GM19452 (cell line): ENCODE data around the gene WFDC1.
"Not testable (repeated sequence)": the region's sequence is repeated elsewhere in the genome, so short reads cannot be mapped to it uniquely, and the experiment has no call there.

ENCODE experiments used
- ATAC-seq: cut with Tn5 transposase; IDR thresholded peaks from one replicate; pipeline ENCODE4 v1.9.1; 2021; ENCODE audit not compliant: unreplicated experiment

WFDC1 gene

DNA sequence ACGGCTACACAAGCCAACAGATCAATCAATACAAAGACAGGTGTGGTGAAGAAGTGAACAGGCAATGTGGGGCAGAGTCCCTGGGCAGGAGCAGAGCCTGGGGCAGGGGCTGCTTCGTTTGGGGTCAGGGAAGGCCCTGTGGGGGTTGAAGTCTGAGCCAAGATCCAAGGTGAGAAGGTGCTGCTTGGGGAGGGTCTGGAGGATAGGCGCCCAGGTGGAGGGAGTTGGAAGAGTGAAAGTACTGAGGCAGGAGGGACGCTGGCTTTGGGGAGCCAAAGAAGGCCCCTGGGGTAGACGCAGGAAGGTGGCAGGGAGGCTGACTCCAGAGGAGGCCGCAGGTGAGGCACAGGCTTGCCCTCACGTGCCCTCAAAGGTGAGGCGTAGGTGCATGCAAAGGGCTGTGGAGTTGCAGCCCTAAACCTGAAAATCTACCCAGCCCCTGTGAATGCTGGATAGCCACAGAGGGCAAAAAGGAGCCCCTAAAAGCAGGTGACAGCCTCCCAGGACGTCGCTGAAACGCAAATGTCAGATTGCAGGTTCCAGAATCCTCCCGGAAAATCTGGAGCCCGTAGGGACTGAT is 33.3 kb downstream of the WFDC1 start:
- ATAC-seq, result no peak

DNA sequence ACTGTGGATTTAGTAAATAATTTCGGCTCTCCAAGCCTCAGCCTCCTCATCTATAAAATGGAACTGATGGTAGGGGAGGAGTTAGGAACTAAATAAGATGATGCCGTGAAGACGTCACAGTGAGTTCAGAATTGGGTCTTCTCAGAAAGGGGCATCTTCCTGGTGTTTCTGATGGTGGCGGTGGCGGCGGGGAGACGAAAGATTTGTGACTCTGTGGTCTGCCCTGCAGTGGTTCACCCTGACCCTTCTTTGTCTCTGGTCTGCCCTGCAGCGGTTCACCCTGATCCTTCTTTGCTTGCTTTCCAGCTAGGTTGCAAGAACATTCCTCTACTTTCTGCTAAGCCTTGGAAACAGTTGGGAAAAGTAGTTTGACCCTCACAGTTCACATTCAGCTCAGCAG is 34.3 kb downstream of the WFDC1 start:
- ATAC-seq, result no peak

DNA sequence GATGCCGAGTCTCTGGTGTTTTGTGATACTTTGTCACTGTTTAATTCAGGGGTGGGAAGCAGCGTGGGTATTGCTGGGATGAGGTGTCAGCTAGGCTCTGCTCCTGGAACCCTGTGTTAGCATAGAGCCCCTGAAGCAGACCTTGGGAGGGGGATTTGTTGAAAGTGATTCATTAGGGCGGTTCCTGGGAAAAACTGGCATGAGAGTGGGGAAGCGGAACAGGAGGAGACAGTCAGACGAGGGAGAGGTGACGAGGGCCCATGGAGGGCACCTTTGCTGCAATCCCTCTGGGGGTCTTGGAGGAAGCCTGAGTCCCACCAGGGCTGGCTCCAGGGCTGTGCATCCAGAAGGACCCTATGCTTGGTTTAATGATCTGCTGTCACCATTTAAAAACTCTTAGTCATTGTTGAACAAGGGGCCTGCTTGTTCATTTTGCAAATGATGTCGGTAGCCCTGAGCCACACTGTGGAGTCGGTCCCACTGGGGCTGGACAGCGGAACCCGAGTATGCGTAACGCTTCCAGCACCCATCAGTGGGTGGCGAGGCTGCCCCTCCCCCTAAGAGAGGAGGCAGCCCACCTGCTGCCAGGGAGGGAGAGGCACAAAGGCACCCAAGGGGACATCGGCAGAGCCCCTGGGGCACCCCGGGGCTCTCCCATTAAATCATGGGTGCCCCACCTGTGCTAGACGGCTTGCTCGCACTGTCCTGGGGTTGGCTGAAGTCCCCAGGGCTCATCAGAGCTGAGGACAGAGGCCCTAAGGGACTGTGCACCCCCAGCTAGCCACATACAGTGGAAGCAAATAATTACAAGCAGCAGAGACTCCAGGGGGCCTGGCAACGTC is 35.4 kb downstream of the WFDC1 start:
- no peak for ATAC-seq

DNA sequence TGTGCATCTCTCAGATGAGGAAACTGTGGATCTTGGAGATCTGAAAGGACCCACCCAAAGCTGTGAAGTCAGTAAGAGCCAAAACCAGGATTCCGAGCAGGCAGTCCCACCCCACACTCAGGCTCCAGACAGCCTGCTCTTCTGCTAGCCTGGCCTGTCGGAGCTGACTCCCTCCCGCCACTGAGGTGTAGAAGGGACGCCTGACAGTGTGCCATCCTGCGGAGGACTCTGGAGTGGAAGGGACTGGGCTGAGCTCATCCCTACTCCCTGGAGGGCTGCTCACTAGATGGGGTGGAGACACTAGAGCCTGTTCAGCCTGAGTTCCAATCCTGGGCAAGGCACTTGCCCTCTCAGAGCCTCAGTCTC is 36.0 kb downstream of the WFDC1 start:
- no peak for ATAC-seq

DNA sequence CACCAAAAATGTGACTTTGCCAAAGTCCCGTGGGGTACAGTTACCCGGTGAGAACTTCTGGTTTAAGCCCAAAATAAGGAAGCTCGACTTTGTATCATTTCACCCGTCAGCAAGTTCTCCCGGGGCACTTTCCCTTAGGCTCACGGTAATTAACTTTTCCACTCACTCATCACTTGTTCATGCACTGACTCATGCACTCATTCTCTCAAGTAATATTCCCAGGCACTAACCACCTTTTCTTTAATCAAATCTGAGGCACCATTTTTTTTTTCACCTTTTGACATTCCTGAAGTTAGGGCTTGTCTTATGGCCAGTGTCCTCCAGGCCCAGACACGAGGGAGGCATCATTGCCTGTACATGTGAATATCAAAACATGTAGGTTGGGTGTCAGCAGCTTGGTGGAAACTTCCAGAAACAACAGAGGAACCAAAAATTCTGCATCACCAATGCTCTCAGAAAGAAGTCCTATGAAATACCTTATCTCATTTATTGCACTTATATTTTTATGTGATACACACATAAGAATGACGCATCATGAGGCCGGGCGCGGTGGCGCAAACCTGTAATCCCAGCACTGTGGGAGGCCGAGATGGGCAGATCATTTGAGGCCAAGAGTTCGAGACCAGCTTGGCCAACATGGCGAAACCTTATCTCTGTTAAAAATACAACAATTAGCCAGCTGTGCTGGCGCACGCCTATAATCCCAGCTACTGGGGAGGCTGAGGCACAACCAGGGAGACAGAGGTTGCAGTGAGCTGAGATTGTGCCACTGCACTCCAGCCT is 37.5 kb downstream of the WFDC1 start:
- no peak for ATAC-seq

DNA sequence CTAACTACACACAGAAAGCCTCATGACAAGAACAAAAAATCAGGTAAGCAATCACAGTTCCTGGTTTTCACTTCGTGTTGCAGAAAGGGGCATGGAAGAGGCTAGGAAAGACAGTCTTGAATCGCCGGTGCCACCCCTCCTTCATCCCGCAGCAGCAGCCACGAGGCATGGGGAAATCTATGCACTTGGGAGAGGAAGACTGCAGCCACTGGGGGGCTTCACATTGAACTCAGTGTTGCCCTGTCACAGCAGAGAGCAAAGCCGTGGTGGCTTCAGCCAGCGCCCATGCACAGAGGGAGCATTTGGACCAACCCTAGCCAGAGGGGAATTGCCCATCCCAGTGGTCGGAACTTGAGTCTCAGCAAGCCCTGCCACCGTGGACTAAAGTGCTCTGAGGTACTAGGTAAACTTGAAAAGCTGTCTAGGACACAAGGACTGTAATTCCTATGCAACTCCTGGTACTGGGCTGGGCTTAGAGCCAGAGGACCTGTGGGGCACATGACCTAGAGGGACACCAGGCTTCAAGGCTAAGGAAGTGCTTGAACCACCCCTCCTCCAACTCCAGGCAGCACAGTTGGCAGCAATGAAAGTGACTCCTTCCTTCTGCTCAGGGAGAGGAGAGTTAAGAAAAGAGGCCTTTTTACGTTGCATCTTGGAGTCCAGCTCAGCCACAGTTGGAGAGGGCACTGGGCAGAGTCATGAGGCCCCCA is 38.5 kb downstream of the WFDC1 start:
- ATAC-seq, result no peak

DNA sequence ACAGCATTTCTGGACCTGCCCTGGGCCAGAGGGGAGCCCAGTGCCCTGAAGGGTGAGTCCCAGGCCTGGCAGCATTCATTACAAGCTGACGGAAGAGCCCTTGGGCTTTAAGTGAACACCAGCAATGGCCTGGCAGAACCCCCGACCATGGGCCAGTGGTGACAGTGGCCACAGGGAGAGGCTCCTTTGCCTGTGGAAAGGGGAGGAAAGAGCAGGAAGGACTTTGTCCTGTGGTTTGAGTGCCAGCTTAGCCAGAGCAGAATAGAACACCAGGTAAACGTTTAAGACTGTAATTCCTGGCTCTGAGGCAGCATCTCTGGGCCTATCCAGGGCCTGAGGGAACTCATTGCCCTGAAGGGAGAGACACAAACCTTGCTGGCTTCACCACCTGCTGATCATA is 39.4 kb downstream of the WFDC1 start:
- no peak for ATAC-seq

DNA sequence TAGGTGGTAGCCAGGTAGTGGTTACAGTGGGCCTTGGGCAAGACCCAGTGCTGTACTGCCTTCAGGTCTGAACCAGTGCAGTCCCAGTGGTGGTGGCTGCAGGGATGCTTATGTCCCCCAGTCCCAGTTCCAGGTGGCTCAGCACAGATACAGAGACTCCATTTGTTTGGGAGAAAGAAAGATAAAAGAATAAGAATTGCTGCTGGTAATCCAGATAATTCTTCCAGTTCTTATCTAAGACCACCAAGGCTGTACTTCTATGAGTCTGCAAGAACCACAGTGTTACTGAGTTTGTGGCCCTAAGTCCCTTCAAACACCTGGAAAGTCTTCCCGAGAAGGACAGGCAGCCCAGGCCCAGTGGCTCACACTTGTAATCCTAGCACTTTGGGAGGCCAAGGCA is 39.8 kb downstream of the WFDC1 start:
- no peak for ATAC-seq

DNA sequence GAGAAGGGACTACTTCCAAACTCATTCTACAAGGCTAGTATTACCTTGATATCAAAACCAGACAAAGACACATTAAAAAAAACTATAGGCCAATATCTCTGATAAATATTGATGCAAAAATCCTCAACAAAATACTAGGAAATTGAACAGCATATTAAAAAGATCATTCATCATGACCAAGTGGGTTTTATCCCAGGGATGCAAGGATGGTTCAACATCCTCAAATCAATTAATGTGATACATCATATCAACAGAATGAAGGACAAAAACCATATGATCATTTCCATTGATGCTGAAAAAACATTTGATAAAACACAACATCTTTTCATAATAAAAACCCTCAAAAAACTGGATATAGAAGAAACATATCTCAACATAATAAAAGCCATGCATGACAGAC is 42.6 kb downstream of the WFDC1 start:
- not testable (repeated sequence) for ATAC-seq

DNA sequence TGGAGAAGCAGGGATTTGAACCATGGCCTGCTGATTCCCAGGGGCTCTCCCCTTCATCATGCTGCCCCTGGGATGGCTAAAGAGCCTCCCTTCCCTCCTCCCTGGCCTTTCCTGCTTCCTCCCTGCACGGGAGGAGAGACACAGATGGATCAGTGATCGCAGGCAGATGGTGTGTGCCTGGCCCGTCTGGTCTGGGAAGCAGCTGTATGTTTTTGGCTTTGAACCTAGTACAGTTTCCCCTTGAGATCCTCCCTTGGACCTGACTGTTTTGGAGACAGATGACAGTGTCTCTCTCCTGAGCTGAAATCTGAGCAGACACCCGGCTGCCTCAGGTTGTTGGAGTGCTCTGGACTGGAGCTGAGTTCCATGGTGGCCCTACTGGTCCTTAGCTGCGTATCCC is 44.6 kb downstream of the WFDC1 start:
- no peak for ATAC-seq

DNA sequence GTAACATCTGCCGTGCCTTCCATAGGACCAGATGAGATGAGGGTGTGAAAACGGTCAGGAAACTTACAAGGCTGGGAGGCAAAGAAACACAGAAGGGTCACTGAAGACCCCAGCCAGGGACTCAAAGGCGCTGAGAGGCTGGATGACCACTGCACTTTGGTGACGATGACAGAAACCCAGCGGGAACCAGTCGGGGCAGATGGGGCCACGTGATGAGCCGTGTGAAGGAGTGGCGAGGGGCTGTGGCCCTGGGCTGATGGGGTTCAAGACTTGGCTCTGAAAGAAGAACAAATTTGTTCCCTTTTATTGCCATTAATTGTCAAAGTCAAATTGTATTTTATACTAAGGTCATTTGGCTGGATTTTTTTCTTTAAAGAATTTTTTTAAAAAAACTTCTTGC is 45.1 kb downstream of the WFDC1 start:
- no peak for ATAC-seq

DNA sequence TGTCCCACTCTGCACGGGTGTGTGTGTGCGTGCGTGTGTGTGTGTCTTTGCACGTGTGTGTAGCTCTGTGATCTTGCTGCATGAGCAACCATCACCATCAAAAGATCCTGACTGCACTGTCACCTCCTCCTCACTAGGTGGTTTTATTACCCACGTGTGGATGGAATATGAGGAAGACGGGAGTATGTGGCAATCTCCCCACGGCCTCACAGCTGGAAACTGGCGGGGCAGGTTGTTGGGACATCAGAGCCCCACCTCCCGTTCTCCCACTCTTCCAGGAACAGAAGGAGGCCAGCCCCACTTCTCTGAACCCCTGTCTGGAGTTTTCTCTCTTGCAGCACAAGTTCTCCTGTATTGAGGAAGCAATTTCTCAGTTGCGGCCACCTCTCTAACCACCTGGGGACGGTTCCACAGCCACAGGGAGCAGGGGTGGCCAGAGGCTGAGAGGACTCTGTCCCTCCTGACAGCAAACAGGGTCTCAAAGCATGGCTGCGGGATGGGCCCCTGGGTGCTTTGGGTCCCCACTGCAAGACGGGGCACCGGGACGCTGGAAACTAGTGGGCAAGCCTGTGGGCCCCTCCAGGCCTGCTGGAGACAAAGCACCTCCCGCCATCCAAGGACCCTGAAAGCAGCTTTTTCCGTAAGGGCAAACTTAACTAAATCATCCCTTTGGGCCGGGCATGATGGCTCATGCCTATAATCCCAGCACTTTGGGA is 45.8 kb downstream of the WFDC1 start:
- ATAC-seq, result no peak

DNA sequence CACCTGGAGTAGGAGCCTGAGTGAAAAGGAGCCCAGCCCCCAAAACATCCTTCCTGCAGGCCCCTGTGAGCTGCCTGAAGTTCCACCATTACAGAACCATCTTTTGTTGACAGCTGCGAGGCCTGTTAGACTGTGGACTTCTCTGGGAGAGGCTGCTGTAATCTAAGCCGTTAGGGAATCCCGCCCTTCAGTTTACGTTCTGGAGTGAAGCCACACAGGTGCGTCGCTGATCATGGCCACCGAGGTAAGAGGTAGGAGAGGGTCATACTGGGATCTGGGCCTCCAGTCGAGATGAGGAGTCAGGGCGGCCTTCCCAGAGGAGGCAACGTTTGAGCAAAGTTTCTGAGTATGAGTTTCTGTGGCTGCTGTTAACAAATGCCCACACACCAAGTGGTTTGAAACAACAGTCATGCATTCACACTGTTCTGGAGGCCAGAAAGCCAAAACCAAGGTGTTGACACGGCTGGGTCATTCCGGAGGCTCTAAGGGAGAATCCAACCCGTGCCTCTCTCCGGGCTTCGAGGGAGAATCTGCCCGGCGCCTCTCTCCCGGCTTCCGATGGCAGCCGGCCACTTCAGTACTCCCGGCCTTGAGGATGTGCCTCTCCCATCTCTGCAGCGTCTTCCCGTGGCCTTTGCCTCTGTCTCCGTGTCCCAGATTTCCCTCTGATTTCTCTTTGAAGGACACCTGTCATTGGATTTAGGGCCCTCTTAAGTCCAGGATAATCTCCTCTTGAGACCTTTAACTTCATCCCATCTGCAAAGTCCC is 47.0 kb downstream of the WFDC1 start:
- ATAC-seq, result no peak

DNA sequence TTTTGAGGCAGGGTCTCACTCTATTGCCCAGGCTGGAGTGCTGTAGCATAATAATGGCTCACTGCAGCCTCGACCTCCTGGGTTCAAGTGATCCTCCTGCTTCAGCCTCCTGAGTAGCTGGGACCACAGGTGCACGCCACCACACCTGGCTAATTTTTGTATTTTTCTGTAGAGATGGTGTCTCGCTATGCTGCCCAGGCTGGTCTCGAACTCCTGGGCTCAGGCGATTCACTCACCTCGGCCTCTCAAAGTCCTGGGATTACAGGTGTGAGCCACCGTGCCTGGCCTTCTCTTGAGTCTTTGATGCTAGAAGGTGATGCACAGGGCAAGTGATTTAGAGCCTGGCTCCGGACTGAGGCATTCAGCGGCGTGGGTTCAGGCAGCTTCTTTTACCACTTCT is 49.1 kb downstream of the WFDC1 start:
- ATAC-seq, result not testable (repeated sequence)

DNA sequence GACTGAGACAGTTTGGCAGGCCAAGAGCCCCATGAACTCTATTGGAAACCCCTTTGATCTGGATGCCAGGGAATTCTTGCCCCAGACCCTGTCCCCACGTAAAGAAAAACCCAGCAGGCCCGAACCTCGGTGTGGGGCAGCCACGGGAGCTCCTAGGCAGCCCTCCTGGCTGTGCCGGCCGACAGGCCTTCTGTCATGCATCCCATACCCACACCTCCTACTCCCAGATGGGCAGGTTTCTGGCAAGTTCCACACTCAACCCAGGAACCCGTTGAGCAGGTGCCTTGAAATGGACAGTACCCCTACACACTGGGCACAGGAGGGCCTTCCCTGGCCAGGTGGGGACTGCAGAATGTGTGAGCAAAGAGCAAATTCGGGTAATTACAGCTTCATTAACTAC is 50.1 kb downstream of the WFDC1 start:
- ATAC-seq, result no peak

DNA sequence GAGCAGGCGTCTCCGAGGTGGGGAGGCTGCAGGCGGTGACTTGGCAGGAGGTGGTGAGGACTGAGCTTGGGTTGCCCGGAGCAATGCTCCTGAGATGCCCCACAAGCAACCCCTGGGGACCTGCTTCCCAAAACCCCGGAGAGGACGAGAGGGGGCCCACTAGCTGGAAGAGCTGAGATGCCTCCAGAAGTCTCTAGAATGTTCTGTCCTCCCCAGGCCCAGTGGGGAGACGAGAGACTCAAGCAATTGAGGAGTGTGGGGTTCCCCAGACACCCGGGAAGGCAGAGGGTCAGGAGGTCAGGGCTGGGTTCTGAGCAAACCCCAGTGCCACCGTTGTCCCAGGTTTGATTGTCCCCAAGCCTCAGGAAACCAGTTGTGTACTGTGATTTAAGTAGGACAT is 52.5 kb downstream of the WFDC1 start:
- ATAC-seq, result no peak

DNA sequence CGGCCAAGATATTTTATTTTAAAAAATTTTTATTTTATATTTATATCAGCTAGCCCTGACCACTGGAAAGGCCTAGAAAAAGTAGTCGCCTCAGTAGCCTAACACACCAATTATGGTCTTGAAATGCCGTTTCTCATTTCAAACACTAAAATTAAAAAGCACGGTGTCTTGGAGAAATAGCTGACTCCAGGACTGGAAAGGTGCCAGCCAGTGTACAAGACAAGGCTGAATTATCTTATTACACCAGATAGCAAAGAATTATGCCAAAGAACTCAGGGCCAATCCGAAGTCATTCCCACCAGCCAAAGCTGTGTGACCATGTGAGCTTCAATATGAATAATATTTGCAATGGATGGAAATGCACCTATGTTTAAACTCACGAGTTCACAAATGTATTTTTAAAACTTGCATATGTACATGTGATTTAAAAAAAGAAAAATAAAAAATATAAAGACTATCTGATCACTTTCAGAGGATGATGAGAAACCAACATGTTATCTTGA is 53.8 kb downstream of the WFDC1 start:
- no peak for ATAC-seq

DNA sequence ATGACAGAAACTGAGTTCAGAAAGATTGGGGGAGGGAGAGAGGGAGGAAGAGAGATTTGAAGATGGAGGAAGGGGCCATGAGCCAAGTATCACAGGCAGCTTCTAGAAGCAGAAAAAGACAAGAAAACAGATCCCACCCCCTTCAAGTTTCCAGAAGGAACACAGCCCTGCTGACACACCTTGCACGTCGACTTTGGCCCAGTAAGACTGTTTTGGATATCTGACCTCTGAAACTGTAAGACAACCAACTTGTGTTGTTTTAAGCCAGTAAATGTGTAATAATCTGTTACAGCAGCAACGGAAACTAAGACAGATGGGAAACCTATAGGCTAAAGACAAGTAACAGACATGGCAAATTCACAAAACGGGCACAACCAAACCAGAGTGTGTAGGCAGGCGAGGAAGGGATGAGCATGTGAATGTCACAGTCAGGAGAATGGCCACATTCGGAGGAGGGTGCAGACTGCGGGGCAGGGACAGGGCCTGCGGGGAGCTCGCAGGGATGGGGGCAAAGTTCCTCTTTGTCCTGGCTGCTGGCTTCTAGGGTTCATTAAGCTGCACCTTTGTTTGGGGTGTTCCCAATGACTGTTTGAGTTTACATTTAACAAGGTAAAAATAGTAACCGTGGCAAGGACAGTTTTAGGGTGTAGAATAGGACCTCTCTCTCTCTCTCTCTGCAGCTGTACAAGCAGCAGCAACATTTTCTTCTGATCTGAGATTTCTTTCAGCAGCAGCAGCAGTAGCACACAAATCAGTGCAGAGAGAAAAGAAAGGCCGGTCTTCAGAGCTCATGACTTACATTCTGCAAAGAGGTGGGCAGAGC is 55.4 kb downstream of the WFDC1 start:
- no peak for ATAC-seq
